HG03558 (cell line): Measurements from ENCODE around the gene HPS6.

Source experiments
- ATAC-seq: cut with Tn5 transposase; IDR thresholded peaks from one replicate; pipeline ENCODE4 v1.9.1; 2021; ENCODE audit warnings: moderate number of reproducible peaks; ENCODE audit not compliant: unreplicated experiment; ENCODE audit errors: extremely low read depth

Gene HPS6

DNA sequence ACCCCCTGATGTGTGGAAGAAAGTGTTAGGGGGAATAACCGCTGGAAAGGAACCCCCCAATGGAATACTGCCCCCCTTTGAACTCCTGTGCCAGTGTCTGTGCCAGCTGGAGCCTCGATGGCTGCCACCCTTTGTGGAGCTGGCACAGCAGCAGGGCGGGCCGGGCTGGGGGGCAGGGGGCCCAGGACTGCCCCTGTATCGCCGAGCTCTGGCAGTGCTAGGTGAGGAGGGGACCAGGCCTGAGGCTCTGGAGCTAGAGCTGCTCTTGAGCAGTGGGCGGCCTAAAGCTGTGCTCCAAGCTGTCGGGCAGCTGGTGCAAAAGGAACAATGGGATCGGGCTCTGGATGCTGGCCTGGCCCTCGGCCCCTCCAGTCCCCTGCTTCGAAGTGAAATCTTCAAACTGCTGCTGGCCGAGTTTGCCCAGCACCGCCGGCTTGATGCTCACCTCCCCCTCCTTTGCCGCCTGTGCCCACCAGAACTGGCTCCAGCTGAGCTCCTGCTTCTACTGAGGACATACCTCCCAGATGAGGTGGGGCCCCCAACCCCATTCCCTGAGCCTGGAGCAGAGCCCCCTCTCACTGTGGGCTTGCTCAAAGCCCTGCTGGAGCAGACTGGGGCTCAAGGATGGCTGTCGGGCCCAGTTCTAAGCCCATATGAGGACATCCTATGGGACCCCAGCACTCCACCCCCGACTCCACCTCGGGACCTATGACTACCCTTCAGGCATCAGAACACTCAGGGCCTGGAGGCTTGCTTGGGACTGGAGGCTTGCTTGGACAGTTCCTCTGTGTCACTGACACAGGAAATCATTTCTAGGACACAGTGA, 2.2 kb downstream of the HPS6 start:
- ATAC-seq: no peak

DNA sequence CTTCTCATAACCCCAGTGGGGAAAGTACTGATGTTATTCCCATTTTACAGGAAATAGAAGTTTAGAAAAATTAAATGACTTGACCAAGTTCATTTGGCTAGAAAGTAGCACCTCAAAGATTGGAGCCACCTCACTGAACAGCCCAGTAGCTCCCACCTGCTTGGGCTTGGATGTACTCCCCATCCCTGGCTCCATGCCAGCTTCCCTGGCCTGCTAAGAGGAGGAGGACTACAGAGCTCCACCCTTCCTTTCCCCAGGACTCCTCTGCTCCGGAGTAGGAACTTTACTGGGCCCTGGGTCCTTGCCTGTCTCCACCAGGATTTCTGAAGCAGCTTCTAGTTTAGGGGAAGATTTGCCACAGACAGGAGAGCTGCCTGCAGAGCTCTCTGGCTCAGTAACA, 3.1 kb downstream of the HPS6 start:
- no peak for ATAC-seq

DNA sequence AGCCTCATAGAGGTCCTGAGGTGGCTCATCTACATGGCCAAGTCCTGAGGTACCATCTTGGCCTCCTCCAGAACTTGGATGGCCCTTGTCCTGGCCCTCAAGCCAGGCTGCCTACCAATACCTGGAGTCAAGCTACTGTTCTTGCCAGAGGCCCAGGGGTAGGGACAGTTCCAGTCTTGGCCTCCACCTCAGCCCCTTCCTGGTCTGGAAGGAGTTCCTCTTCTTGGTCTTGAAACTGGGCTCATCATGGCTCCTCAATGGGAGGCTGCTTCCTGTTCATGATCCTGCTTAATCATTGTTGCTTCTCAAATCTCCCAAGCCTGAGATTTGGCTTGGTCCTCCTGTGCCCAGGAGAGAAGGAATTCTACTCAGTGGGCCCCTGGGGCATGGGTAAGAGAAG, 3.9 kb downstream of the HPS6 start:
- ATAC-seq: no peak

DNA sequence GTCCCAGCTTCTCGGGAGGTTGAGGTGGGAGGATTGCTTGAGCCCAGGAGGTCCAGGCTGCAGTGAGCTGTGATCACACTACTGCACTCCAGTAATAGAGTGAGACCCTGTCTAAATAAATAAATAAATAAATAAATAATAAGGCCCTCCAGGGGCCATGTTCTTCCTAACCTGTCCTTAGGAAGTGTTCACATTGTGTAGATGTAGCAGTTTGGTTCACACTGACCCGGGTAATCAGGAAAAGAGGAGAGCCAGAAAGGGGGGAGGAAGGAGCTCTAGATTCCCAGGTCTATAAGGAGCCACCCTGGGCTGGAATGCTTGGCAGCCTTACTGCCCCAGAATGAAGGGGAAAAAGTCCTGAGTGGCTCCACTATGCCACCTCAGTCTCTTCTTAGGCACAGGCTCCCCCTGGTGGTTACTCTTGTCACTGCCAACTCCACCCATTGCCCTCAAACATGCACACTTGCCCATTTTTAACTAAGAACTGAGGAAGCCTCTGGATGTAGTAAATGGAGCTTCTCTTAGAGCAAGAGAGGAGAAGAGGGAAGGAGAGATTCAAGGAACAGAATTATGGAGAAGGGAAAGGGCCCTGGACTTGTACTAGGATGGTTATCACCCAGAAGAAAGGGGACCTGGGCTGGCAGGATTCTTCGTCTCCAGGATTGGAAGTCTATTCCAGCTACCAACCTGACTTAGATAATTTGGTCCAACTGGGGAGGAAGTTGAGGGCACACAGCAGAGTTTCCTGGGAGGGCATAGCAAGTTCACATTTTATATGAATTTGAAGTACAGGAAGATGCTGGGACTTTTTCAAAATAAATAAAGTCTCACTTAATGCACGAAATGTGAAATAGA, 7.8 kb downstream of the HPS6 start:
- no peak for ATAC-seq

GRCh38 chr10:102083541-102083940, 18.4 kb downstream of the HPS6 start:
- no peak for ATAC-seq

DNA sequence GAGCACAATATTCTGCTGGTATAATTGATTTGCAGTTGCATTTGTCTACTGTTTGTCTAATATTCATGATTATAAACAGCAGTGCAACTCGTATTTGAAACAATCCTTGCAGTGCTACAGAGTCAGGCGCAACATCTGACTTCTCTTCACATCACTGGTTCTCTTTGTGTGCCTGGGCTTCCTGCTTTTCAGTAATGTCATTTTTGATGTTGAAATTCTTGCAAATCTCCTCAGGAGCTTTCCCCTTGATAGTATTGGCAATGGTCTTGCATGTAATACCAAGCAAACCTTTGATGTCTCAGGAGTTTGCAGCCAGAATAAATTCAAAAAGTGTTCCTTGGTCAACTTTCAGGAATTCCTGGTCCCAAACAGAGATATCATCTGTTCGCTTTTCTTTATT, 20.2 kb downstream of the HPS6 start:
- ATAC-seq: no peak

GRCh38 chr10:102086196-102086595, 21.0 kb downstream of the HPS6 start:
- no peak for ATAC-seq

DNA sequence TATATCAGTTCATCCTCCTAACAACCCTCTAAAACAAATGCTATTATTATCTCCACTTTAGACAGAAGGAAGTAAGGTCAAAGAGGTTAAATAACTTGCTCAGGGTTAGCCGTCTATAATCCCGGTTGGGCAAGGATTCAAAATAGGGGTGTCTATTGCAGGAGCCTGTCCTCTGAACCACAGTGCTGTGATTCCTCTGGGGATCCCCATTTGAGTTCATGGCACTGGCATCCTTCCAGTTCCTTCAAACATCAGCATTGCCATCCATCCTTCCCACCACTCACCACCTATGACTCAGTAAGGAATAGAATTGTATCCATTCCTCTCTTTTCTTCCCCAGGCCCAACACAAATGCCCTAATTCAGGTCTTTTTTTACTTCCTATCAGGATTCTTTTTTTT, 25.6 kb downstream of the HPS6 start:
- no peak for ATAC-seq

DNA sequence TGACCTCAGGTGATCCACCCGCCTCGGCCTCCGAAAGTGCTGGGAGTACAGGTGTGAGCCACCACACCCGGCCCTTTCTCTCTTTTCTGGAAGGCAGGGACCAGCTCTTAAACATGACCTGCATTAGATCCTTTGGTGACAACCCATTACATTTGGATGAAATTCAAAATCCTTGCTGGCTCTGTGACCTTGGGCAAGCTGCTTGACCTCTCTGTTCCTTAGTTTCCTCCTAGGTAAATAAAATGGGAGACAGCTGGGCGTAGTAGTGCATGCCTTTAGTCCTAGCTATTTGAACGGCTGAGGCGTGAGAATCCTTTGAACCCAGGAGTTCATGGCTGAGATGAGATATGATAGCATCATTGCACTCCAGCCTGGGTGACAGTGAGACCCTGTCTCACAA, 31.3 kb downstream of the HPS6 start:
- no peak for ATAC-seq

DNA sequence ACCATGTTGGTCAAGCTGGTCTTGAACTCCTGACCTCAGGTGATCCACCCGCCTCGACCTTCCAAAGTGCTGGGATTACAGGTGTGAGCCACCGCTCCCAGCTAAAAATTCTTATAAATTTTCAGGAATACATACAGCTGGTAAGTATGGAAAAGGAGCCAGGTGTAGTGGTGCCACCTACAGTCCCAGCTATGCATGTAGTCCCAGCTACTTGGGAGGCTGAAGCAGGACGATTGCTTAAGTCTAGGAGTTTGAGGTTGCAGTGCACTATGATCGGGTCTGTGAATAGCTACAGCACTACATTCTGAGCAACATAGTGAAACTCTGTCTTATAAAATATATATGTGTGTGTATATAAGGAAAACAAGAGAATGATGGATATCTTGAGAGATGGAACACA, 36.0 kb downstream of the HPS6 start:
- ATAC-seq: no peak

GRCh38 chr10:102102421-102102820, 37.3 kb downstream of the HPS6 start:
- no peak for ATAC-seq

GRCh38 chr10:102106998-102107397, 41.8 kb downstream of the HPS6 start:
- no peak for ATAC-seq

DNA sequence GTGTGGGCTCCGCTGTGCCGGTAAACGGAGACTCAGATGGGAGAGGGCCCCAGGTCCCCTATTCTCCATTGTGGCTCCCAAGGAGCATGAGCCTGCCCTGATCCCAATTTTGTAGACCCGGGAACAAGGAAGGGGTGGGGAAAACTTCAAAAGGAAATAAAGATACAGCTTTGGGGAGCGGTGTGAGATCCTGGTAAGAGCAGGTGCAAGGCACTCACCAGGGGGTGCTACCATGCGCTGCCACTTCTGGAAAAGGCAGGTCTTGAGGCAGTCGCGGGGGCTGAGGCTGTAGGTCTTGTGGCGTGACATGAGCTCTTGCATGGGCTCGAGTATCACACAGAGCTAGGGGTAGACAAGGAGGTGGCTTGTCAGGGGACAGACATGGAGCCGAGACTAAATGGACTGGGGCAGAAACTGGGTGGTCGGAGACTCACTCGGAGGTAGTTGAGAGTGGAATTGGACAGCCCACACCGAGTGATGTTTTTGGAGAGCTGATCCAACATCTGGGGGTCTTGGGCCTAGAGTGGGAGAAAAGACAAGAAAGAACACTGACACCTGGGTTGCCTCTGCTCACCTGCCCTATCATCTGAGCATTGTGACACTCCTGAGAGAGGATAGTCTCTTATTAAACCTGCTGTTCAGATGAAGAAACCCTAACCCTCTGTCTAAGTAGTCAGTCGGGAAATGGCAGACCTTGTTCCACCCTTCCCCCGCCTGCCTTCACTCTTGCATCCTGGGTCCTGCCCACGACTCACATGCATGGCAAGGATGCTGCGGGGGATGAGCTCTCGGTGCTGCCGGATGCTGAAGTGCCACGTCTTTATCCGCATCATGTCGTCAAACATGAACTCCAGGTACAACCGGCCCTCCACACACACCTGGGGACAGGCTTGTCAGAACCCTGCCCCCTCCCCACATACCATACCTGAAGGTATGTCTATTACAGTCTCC, 44.3 kb downstream of the HPS6 start:
- no peak for ATAC-seq

GRCh38 chr10:102111276-102111675, 46.1 kb downstream of the HPS6 start:
- ATAC-seq: no peak

DNA sequence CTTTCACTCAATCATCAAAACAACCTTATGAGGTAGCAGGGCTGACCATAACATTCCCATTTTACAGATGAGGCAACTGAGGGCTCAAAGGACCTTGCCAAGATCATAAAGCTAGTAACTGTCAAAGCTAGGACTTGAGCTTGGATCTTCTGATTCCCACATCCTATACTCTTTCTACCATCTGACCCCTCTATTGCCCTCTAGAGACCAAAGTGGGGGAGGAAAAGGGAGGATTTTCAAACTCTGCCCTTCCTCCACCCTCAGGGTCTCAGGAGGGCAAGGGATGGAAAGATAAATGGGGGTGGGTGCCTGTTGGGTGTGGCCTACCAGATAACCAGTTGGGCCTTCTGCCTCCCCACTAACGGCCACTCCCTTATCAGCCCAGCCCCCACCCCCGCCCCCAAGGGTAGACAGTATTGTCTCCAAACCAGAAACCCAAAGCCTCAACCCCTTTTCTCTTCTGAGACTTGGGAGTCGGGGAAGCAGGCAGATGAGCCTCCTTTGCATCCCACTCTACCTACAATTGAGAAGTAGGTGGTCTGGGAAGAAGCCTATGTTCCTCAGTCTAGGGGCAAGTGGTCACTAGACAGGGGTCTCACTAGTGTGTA, 47.2 kb downstream of the HPS6 start:
- ATAC-seq: no peak

- ATAC-seq: no peak
Observed at GRCh38 chr10:102113261-102113955, 48.3 kb downstream of the HPS6 start.

DNA sequence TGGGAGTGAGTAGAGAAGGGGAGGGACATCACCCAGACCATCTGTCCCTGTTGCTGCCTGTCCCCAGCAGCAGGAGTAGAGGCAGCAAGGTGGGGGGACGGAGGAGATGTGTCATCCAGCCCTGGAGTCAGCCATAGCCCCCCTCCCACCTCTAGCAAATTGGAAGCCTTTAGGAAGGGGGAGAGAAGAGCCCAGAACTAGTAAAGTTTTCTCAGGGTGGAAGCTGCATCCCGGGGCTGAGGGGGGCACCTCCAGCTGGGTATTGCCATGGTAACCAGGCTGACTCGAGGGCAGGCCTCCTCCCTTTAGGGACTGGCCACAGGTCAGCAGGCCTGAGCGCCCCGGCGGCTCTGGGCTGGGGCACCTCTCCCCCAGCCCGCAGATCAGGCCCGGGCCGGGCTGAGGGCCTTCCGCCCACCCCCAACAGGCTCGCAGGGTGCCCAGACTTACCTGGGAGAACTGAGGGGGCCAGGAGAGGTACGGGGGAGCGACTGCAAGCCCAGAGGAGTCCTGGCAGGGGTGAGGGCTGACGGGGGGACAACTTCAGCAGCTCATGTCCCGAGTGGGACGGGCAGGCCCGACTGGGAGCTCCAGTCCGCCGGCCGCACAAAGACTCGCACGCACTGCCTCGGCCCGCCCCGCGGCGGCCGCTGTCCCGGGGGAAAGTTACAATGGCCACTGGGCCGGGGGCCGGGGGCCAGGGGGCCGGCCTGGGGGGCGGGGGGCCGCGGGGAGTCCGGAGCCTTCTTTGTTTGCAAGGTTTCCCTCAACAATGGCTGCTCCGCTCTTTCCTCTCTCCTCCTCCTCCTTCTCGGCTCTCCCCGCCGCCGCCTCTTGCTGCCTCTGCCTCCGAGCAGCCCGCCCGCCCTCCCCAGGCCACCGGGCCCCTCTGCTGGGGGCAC, 49.1 kb downstream of the HPS6 start:
- ATAC-seq: no peak

DNA sequence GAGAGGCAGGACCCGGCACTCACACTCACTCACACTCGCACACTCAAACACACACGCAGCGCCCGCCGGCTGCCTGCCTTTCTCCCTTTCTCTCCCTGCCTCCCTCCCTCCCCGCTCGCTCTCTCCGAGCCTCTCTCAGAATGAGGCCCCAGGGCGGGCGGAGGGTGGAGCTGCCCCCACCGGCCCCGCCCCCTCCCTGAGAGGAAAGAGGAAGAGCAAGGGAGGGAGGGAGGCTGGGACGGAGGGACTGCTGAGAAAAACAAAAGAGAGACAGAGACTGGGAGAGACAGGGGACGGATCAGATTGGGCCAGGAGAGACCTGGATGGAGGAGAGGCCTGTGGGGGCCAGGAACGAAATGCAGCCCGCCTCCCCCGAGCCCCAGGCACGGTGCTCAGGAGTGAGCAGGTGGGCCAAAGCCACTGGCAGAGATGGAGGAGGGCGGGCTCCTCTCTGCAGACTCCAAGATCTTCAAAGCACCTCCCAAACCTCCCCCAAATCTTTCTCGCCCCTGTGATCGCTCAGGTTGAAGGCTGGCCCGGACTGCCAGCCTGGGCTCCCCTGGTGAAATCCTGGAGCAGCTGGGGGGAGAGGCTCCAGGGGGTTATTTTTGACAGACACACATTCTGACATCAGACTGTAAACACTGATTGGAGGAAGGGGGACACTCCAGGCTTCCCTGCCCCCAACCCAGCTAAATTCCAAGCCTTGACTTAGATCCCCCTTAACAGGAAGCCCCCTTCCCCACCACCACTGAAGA, 49.9 kb downstream of the HPS6 start:
- no peak for ATAC-seq
